GM21786 (cell line): ENCODE results near the gene HRCT1.
"Not testable (repeated sequence)": the region's sequence is repeated elsewhere in the genome, so short reads cannot be mapped to it uniquely, and the experiment has no call there.

Source experiments
- ATAC-seq: cut with Tn5 transposase; IDR thresholded peaks from one replicate; pipeline ENCODE4 v1.9.1; 2021; ENCODE audit not compliant: unreplicated experiment

The HRCT1 gene

GRCh38 chr9:35915681-35916294 lies 9.8 kb downstream of the HRCT1 start:
- ATAC-seq: no peak

GRCh38 chr9:35917261-35917660 lies 11.3 kb downstream of the HRCT1 start:
- no peak for ATAC-seq

GRCh38 chr9:35918780-35919179 lies 12.8 kb downstream of the HRCT1 start:
- ATAC-seq: no peak

DNA sequence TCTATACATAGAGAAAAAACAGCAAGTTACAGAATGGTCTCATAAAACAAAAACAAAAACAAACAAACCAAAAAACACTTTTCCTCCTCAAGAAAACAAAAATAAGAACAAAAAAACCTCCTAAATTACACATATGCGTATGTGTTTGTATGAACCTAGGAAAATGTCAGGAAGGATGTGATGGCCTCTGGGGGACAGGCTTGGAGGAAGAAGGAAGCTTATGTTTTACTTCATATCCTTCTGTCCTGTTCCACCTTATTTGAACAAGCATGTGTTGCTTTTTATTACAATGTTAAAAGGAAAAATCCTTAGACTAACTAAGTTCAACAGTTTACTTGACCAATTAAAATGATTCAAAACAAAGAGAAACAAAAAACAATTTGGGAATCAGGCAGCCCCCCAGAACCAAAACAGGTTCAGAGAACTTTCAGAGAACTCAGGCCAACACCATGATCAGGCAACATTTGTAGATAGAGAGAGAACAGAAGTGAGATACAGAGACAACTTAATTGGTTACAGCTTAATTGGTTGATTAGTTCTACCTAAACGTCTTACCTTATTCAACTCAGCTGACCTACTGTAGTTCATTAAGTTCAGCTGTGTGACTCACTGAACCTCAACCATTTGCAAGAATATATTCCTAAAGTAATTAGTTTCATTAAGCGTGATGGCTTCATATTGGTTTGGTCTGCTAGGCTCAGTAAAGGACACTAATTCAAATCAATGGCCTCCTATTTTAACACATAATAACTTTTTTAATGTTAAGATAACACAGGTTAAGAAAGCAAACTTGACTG lies 13.4 kb downstream of the HRCT1 start:
- ATAC-seq: no peak

DNA sequence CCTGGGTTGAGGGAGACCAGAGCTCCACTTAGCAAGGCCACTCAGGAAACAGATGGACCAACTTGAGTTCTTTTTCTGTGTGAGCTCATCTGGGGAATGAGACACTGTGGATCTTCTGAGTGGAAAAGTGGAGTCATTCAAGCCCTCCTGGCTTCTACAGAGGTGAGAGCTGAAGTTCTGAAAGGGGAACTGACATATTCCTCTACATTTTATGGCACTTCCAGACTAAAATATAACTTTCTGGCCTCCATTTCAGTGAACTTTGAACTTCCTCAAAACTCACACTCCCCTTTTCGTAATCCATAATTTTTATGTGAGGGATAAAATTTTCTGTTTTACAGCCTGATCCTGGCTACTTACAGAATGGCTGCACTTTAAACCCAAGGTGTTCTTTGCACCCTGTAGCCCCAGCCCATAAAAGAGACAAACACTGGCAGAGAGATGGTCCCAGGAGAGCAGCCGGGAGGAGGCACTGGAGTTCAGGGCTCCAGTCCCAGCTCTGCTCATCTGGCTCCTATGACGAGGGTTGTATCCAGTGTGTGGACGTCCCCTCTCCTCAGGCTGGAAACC lies 14.1 kb downstream of the HRCT1 start:
- no peak for ATAC-seq

- ATAC-seq: no peak
Observed at GRCh38 chr9:35923598-35923926, 17.6 kb downstream of the HRCT1 start.

DNA sequence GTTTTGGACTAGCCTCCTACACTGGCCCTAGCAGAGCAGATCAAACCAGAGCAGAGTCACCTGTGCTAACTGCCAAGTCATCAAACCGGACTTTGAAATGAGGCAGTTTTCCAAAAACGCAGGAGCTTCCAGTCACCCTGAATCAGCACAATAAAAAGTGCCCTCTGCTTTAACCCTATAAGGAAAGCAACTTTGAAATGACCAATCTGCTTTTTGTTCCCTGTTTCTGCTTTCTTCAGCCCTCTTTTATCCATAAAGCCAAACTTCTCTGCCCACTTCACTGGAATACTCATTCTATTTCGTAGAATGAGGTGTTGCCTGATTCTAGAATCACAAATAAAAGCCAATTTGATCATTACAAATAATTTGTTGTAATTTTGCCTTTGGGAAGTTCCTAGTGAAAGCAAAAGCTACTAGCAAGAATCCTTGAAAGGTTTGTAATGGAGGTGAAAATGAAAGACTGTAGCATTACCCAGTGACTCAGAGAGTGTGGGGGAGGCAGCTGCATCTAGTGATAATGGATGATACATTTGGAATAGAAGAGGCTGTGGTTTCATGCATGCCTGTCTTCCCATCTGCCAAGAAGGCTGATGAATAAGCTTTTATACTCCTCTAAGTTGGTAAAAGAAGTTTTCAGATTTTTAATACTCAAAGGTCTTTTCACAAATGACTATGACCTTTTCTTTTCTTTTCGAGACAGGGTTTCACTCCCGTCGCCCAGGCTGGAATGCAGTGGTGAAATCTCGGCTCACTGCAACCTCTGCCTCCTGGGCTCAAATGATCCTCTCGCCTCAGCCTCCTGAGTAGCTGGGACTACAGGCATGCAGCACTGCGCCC lies 18.1 kb downstream of the HRCT1 start:
- ATAC-seq: no peak

DNA sequence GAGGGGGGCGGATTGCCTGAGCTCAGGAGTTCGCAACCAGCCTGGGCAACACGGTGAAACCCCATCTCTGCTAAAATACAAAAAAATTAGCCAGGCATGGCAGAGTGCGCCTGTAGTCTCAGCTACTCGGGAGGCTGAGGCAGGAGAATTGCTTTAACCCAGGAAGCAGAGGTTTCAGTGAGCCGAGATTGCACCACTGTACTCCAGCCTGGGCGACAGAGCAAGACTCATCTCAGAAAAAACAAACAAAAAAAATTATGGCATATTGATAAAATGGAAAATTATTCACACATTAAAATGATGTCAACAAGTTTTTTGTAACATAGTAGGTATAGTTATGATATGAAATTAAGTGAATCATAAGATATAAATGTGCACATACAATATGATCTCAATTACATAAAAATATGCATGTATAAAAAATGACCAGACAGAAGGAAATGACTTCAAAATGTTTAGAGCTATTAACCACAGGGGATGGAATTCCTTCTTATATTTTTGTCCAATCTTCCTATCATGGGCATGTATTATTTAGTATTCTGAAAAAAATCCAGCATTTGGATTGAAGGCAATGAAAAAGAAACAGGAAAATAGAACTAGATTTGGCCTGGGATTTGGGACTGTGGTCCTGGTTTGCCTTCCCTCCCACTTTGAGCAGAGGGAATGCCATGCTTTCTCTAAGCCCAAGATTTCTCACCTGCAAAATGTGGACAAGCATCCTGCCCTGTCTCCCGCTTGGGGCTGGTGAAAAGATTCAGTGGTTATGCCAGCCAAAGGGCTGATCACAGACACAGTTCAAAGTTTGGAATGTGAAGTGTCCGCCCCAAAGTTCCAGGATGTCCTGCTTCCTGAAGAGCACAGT lies 22.8 kb downstream of the HRCT1 start:
- ATAC-seq: no peak

GRCh38 chr9:35929453-35929718 lies 23.4 kb downstream of the HRCT1 start:
- no peak for ATAC-seq

DNA sequence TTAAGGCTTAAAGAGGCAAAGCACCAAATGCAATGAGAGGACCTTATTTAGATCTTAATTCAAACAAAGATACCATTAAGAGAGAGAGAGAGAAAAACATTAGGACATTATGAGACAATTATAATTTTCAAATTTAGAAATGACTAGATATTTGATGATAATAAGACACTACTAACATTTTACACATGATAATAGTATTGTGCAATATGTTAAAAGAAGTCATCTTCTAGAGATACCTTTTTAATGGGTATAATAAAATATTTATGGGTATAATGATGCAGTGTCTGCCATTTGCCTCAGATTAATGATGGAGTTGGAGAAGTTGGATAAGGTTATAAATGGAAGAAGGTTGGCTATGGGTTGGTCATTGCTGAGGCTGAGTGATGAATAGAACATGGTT lies 24.5 kb downstream of the HRCT1 start:
- no peak for ATAC-seq

GRCh38 chr9:35930989-35931388 lies 25.0 kb downstream of the HRCT1 start:
- ATAC-seq: no peak

- ATAC-seq: no peak
Observed at GRCh38 chr9:35932735-35933134, 26.7 kb downstream of the HRCT1 start.

DNA sequence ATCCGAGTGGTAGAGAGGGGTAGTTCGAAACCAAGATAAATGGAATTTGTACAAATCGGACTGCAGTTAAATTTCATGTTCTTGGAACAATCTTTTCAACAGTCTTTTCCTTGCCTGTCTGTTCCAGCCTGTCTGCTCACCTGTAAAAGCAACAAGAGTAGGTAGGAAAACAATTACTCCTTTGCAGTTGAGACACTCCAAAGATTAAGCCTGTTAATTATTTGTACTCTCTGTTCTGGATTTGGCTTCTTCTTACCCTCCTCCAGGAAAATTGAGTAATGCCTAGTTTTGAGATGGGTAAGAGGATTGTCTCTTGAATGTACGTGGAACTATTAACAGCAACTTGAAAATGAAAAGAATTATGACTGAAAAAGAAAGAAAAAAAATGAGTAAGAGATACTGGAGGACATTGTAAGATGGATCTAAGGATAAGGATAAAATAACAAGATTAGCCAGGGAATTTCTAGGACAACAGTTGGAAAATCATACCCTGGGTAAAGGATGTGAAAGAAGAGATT lies 27.6 kb downstream of the HRCT1 start:
- ATAC-seq: no peak

DNA sequence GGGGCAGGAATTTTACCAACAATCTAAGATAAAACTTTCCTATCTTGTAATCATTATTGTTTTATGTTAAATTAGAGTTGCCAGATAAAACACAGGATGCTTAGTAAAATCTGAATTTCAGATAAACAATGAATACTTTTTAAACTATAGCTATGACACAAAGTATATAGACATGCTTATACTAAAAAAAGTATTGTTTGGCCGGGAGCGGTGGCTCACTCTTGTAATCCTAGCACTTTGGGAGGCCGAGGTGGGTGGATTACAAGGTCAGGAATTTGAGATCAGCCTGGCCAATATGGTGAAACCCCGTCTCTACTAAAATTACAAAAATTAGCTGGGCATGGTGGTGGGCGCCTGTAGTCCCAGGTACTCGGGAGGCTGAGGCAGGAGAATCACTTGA lies 28.1 kb downstream of the HRCT1 start:
- not testable (repeated sequence) for ATAC-seq

DNA sequence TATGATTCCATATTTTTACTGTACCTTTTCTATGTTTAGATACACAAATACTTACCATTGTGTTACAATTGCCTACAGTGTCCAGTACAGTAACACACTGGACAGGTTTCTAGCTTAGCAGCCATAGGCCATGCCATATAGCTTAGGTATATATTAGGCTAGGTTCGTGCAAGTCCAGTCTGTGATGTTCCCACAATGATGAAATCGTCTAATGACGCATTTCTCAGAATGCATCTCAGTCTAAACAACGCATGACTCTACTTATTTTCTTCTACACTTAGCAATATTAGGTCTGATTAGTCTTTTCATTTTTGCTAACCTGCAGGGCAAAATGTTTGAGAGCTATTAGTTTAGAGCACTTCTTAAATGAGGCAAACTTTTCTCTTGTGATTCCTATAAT lies 29.3 kb downstream of the HRCT1 start:
- no peak for ATAC-seq

GRCh38 chr9:35935755-35936509 lies 29.9 kb downstream of the HRCT1 start:
- ATAC-seq: no peak

GRCh38 chr9:35937227-35937626 lies 31.2 kb downstream of the HRCT1 start:
- no peak for ATAC-seq

DNA sequence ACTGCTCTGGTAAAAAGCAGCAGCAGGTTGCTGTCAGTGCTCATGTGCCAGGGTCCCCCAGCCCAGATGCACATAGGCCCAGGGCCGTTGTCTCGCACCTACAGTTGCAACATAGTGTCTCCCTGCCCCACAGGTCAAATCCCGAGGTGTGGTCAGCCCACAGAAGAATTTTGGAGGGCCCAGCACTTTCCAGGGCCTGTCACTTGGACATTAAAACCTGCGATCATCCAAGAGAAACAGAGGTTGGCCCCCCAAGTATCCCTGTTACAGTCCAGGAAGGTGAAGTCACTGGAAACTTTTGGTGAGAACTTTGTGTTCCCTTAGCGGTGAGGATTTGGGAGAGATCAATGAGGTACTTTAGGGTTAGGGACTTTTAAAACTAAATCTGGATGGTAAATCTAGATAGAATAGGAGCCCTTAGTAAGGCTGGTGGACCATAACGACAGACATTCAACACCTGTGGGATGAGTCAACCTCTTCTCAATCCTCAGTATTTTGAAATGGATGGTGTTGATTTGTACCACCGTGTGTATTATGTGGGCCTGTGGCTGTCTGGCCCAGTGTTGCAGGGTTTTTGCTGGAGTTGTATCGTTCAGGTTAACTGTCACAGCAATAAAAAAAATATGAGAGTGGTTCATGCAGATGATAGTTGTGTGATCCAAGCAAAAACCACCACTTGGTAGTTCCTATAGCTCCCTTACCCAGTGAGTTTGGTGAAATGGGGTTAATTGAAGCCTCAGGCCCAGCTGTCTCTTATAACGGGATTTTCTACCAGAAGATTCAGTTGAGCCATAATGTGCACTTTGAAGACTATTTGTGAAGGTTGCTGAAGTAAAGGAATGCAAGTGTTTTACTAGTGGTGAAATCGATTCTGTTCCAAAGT lies 32.7 kb downstream of the HRCT1 start:
- ATAC-seq: no peak

GRCh38 chr9:35939679-35940250 lies 33.8 kb downstream of the HRCT1 start:
- no peak for ATAC-seq
